Measurements from ENCODE around the gene ARHGAP1. TPM values are rescaled to one million over a fixed set of nuclear protein-coding genes. Genes with fewer than 3 reads are reported as not detected.

The ARHGAP1 gene
- total RNA-seq, 2 donors from 2014 or later, result 39.9 to 46.8 TPM

- no peaks in the 10 kb centered on the region for H3K9me3 Mint-ChIP-seq
- ATAC-seq (no peak), DNase-seq (ENCODE audit: low spot score in 2 of 2) (no peak)
- peaks cover 6 to 9% of the 10 kb centered on the region in 2 donors for H3K36me3 Mint-ChIP-seq
- peak overlapping the region; percentile 8 to 31 for H3K27ac Mint-ChIP-seq
Observed at GRCh38 chr11:46706886-46707285, 6.5 kb upstream of the ARHGAP1 start.

GRCh38 chr11:46705070-46705688 lies 4.8 kb upstream of the ARHGAP1 start:
- DNase-seq (ENCODE audit: low spot score in 2 of 2) (no peak), ATAC-seq (no peak)
- Mint-ChIP-seq H3K27ac (no peak overlapping the region), H3K9me3 (no peaks in the 10 kb centered on the region), H3K36me3 (peaks cover 22% of the 10 kb centered on the region in 2 donors)

DNA sequence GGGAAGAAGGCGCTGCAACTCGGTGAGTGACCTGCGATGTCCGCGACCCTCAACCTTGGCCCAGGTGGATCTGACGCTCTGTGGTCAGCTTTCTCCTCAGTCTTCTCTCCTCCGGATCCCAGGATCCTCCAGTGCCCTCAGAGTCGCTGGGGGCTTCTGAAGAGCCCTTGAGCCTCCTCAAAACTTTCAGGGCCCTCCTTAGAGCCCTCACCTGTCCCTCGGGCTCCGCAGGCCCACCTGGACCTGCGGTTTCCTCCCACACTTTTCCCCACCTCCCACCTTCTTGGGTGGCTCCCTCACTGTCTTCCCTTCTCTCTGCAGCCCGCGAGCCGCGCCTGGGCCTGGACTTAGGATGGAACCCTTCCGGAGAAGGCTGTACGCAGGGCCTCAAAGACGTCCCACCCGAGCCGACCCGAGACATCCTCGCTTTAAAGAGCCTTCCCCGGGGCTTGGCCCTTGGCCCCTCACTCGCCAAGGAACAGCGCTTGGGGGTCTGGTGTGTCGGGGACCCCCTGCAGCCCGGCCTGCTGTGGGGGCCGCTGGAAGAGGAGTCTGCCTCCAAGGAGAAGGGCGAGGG lies 747 bp upstream of the ARHGAP1 start:
- ATAC-seq (no peak), DNase-seq (ENCODE audit: low spot score in 2 of 2) (no peak)
- no peaks in the 10 kb centered on the region for H3K9me3 Mint-ChIP-seq

GRCh38 chr11:46698597-46698996 lies 1.8 kb downstream of the ARHGAP1 start:
- DNase-seq (ENCODE audit: low spot score in 2 of 2) (no peak), ATAC-seq (no peak)
- Mint-ChIP-seq H3K9me3 (no peaks in the 10 kb centered on the region), H3K36me3 (peaks cover 22% of the 10 kb centered on the region in 2 donors), H3K27ac (peak overlapping the region; percentile 84 to 97)

More for the DNA sequence above, 747 bp upstream of the ARHGAP1 start:
- Mint-ChIP-seq H3K27ac (peak overlapping the region; percentile 97 to 98), H3K36me3 (peaks cover 22% of the 10 kb centered on the region in 2 donors)

DNA sequence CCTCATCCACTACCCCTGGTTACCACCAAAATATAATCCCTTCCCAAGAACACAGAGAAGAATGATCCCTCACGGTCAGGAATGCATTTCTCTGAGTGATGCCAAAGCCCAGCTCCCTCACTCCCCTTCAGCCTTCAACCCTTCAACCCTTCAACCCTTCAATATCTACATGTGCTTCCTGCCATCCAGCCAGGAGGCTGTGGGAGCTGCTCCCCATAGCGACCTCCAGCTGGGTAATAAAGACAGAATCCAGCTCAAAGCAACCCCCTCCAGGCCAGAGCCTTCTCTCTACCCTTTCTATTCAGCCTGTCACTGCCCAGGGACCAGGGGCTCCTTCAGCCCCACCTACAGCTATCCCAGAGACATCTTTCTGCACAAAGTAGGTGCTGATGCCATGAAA lies 2.7 kb downstream of the ARHGAP1 start:
- H3K27ac Mint-ChIP-seq, result peak overlapping the region; percentile 66 to 97
- no peak for DNase-seq (ENCODE audit: low spot score in 2 of 2)
- no peak for ATAC-seq

GRCh38 chr11:46697303-46697702 lies 3.1 kb downstream of the ARHGAP1 start:
- Mint-ChIP-seq H3K36me3 (peaks cover 15 to 17% of the 10 kb centered on the region in 2 donors), H3K27ac (peak overlapping the region in 1 of 2 donors; percentile 66), H3K9me3 (no peaks in the 10 kb centered on the region)
- ATAC-seq, result no peak
- no peak for DNase-seq (ENCODE audit: low spot score in 2 of 2)

More for the DNA sequence above, 2.7 kb downstream of the ARHGAP1 start:
- H3K9me3 Mint-ChIP-seq, result no peaks in the 10 kb centered on the region
- peaks cover 20 to 21% of the 10 kb centered on the region in 2 donors for H3K36me3 Mint-ChIP-seq

GRCh38 chr11:46696212-46696558 lies 4.2 kb downstream of the ARHGAP1 start:
- no peak for DNase-seq (ENCODE audit: low spot score in 2 of 2)
- Mint-ChIP-seq H3K36me3 (peaks cover 7 to 10% of the 10 kb centered on the region in 2 donors), H3K27ac (peak overlapping the region; percentile 69 to 79), H3K9me3 (no peaks in the 10 kb centered on the region)
- ATAC-seq, result no peak

GRCh38 chr11:46695345-46696211 lies 4.8 kb downstream of the ARHGAP1 start:
- H3K36me3 Mint-ChIP-seq, result peaks cover 1 to 4% of the 10 kb centered on the region in 2 donors
- no peaks in the 10 kb centered on the region for H3K9me3 Mint-ChIP-seq
- ATAC-seq (no peak), DNase-seq (ENCODE audit: low spot score in 2 of 2) (no peak)
- H3K27ac Mint-ChIP-seq, result peak overlapping the region; percentile 69 to 79

DNA sequence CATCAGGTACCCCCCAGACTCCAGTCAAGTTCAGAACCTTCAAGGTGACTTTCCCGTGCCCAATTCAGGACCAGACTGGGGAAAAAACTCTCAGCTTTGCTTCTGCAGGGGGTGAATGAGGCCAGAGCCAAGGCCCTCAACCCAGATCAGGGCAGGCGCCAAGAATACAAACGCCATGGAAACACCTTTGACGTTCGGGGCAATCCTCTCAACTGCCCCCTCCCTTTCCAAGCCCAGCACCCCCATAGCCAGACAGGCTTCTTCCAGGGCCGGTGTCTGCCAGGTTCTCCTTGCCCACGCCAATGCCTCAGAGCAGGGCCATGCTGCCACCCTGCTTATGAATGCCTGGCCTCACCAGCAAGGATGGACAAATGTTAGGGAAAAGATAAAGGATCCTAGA lies 5.8 kb downstream of the ARHGAP1 start:
- no peak for DNase-seq (ENCODE audit: low spot score in 2 of 2)
- no peak for ATAC-seq
- Mint-ChIP-seq H3K9me3 (no peaks in the 10 kb centered on the region), H3K36me3 (no peaks in the 10 kb centered on the region), H3K27ac (peak overlapping the region in 1 of 2 donors; percentile 69)

DNA sequence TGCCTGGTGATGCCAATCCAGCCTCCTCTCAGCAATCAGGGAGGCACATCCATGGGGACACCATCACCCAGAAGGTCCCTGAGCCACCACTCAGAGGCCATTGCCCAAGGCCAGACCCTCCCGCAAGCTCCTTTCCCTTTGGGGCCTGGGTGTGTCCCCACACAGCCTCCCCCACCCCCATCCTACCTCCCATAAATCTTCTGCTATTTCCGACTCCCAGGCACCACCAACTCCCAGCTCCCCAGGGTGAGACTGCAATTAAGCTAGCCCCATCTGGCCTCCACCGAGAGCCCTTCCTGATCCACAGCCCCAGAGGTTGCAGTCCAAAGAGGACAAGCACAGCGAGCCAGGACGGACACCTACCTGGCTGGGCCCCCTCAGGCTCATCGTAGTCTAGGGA lies 6.3 kb downstream of the ARHGAP1 start:
- no peak for ATAC-seq
- peak overlapping the region in 1 of 2 donors; percentile 60 for H3K27ac Mint-ChIP-seq
- H3K36me3 Mint-ChIP-seq, result no peaks in the 10 kb centered on the region
- no peak for DNase-seq (ENCODE audit: low spot score in 2 of 2)
- H3K9me3 Mint-ChIP-seq, result no peaks in the 10 kb centered on the region

DNA sequence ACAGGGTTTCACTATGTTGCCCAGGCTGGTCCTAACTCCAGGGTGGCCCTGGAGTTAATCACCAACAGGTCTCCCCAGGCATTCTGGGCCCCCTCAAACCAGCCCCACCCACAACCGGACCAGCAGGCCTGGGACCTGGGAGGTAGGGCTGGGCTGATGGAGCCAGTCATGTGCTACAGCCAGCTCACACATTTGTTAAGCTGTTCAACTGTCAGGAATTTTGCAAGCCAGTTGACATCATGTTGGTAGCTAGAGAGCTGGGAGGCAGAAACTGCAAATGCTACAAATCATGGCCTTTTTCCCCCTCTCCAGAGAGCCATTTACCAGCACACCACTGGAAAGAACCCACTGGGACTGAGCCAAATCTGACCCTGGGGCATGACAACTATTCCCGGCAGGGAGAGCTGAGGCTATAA lies 6.8 kb downstream of the ARHGAP1 start:
- ATAC-seq, result no peak
- H3K9me3 Mint-ChIP-seq, result no peaks in the 10 kb centered on the region
- no peaks in the 10 kb centered on the region for H3K36me3 Mint-ChIP-seq
- no peak overlapping the region for H3K27ac Mint-ChIP-seq
- no peak for DNase-seq (ENCODE audit: low spot score in 2 of 2)

GRCh38 chr11:46692450-46692849 lies 8.0 kb downstream of the ARHGAP1 start:
- Mint-ChIP-seq H3K9me3 (no peaks in the 10 kb centered on the region), H3K27ac (no peak overlapping the region), H3K36me3 (no peaks in the 10 kb centered on the region)
- DNase-seq (ENCODE audit: low spot score in 2 of 2), result no peak
- no peak for ATAC-seq

DNA sequence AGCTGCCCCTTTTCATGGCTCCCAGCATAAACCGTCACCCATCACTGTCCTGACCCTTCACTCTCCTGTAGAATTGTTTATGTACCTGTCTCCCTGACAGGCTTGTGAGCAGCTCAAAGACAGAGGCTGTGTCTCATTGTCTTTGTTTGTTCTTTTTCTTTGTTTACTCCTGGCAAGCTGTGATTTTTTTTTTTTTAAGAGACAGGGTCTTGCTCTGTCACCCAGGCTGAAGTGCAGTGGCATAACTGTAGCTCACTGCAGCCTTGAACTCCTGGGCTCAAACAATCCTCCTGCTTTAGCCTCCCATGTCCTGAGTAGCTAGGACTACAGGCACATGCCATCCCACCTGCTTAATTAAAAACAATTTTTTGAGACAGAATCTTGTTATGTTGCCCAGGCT lies 9.7 kb downstream of the ARHGAP1 start:
- H3K36me3 Mint-ChIP-seq, result no peaks in the 10 kb centered on the region
- ATAC-seq (no peak), DNase-seq (ENCODE audit: low spot score in 2 of 2) (no peak)
- H3K9me3 Mint-ChIP-seq, result no peaks in the 10 kb centered on the region
- peak overlapping the region; percentile 7 to 17 for H3K27ac Mint-ChIP-seq

DNA sequence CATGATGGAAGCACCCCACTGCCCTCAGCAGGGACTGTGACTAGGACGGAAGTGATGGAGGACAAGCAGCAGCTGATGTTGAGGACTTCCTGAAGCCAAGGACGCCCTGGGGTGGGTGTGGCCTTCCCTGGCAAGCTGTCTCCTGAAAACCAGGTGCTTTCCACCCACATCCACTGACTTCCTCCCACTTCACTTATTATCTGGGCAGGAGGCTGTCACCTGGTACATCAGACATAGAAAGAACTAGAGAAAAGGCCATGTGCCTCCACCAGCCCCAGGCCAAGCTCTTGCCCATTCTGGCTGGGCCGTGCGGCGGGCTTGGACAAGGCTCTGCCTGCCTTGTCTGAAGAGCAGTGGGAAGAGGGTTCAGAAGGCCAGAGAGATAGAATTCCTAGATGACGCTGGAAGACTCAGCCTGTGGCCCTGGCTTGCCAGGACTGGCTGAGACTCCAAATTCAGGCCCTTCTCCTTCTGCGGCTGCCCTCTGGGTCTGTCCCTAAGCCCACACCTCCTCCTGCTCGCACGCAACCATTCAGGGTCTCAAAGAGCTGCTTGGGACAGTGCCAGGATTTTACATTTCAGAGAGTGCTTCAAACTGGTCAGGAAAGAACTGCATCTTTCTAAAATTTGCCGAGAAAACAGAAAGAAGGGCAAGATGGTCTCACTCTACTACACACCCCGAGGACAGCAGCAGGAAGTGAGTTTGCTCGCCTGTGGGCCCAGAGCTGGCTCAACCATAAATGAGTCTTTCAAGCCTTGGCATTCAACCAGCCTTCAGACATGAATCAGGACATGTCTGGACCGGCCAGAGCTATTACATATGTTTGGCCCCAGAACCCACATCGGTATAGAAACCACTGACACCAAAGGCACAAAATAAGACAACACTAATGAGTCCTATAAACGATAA lies 13.3 kb downstream of the ARHGAP1 start:
- no peak for DNase-seq (ENCODE audit: low spot score in 2 of 2)
- Mint-ChIP-seq H3K27ac (peak overlapping the region; percentile 69 to 88), H3K9me3 (no peaks in the 10 kb centered on the region), H3K36me3 (no peaks in the 10 kb centered on the region)
- no peak for ATAC-seq

DNA sequence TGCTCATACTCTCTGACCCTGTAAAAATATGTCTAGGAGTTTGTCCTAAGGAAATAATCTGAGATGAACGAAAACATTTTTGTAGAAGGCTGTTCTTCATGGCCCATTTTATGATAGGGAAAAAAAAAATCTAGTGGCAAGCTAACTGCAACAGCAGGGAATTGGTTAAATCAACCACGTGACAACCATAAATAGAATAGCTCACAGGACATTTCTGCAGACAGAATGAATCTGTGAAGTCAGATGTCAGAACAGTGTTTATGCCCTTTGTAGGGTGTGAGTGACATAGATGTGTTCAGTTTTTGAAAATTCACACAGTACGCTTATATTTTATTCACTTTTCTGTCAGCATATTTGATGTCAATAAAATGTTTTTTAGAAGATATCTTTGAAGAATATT lies 16.1 kb downstream of the ARHGAP1 start:
- no peak for ATAC-seq
- Mint-ChIP-seq H3K9me3 (no peaks in the 10 kb centered on the region), H3K27ac (no peak overlapping the region), H3K36me3 (no peaks in the 10 kb centered on the region)
- no peak for DNase-seq (ENCODE audit: low spot score in 2 of 2)

Data from activated naive CD4-positive, alpha-beta T cell treated with anti-CD3 and anti-CD28 coated beads, Interleukin-2, amount 50 U/mL, for 72 hours (primary cell).